SKM-1 treated with dmso at 0.1 percent for 144 hours (cell line): ENCODE measurements around the gene LEPROT.
A peak's percentile ranks its signal among the peaks of the same experiment; 100 is the strongest.

Experiments
- DNase-seq: peaks from one replicate; lab custom pipeline; 2025; ENCODE audit not compliant: unreplicated experiment; lab: John Stamatoyannopoulos, UW

LEPROT gene

DNA sequence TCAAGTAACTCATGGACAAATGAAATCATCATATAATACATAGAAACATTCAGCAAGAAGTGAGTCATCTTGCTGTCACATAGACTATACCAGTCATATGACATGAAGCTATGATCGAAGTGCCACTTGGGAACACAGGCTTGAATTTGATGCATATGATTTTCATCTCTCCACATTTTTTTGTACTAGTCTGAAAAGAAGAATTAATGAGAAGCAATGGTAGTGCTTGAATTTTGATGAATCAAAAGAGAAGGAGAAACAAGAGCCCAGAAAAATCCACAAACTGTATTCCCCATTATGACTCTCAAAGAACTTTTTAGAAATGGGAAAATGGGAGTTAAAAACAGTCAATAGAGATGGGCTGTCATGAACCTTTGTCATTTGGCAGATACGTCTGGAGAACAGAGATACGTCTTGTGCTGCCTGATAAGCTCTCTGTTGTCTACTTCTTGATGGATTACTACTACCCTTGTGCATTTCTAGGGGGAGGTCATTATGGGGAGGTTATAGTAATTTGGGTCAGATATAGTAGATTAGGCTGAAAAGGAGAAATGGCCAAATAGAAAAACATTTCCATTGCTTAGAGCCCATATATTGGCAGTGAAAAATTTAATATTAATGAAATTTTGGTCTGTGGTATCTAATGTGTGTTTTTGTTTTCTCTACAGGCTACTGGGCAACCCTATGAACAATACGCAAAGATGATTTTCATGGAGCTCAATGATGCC, 8.0 kb upstream of the LEPROT start:
- no peak for DNase-seq

DNA sequence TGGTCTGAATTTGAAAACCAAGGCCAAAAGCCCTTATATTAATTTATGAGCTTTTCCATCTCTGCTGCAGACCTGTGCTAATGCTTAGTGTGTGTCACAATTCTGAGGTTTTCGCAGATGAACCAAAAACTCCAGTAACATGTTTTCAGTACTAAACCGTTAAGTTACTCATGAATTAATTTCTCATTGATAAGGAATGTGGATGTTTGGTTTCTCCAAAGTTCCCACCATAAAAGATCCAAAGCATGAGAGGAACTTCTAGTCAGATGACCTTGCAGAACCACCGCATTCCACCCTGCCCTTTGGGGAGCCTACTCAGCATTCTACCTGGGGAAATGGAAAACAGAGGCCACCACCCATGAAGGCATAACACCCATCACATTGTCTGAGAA, 7.5 kb upstream of the LEPROT start:
- no peak for DNase-seq

DNA sequence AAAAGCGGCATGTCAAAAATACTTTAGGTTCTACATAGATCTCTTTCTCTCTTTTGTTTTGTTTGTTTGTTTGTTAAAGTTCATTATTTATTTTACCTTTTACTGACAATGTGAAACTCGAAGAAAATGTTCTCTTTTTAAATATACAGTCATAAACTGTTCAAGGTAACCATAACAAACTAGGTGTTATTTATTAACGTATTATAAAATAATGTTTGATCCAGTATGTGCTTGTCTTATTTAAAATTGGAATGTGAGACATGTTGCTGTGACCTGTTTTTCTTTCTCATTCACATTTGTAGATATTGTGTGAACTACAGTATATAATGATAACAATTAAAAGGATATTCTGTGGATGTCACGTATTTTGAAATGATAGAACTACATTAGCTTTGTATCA, 5.9 kb upstream of the LEPROT start:
- no peak for DNase-seq

DNA sequence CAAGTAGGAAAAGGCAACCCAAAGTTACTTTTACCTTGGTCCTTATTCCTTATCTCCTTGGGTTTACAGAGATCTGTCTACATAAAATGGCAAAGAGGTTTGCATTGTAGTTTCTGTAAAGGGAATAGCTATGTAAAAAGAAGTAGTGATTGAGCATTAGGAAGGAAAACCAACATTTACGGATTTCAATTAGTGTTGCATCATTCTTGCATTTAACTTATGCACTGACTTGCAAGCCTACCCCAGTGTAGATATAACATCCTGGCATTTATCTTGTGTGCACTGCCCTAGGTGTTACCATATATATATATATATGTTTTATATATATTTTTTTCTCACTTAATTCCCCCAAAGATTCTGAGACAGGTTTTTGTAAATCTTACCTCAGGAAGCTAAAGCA, 3.7 kb upstream of the LEPROT start:
- no peak for DNase-seq

DNA sequence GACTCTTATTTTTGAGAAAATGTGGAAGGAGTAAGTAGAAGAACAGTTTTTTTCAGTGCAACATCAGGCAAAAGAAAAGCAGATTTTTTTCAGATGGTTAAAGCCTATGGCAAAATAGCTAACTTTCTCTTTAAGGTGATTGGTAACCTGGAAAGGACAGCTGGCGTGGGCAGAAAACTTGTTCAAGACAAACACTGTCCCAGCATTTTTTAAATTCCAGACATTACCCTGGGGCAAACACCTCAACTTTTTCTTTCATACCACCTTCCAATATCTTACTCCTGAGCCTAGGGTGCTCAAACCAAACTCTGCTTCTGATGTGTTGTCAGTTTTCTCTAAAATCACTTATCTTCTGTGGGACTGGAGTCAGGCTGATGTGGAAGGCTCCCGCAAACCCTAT, 2.7 kb upstream of the LEPROT start:
- no peak for DNase-seq

DNA sequence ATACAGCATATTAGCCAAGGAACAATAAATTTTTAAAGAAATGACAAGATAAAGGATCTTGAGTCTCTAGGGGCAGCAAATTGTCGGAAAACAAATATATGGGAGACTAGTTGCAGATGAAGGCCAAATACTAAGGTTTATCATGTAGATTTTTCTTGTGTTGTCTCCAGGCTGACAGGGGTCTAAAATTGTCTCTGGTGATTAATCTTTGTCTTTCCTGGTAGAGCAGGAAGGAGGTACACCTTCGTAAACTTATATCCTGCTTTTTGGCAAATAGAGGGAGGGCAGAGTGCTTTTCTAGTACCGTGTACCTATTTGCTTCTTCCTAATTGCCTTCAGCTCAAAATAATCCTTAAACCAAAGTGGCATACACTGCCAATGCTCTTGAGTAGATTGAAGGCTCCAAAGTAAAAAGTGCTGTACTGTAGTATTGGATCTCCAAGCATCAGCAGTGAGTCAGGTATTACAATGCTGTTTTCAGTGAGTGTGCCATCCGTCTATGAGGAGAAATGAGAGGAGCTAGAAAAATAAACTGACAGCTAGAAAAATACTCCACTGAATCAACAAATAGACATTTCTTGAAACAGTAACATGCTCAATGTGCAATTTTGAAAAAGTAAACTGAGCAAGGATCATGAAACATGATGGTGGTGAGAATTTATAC, 1.8 kb upstream of the LEPROT start:
- DNase-seq = no peak

DNA sequence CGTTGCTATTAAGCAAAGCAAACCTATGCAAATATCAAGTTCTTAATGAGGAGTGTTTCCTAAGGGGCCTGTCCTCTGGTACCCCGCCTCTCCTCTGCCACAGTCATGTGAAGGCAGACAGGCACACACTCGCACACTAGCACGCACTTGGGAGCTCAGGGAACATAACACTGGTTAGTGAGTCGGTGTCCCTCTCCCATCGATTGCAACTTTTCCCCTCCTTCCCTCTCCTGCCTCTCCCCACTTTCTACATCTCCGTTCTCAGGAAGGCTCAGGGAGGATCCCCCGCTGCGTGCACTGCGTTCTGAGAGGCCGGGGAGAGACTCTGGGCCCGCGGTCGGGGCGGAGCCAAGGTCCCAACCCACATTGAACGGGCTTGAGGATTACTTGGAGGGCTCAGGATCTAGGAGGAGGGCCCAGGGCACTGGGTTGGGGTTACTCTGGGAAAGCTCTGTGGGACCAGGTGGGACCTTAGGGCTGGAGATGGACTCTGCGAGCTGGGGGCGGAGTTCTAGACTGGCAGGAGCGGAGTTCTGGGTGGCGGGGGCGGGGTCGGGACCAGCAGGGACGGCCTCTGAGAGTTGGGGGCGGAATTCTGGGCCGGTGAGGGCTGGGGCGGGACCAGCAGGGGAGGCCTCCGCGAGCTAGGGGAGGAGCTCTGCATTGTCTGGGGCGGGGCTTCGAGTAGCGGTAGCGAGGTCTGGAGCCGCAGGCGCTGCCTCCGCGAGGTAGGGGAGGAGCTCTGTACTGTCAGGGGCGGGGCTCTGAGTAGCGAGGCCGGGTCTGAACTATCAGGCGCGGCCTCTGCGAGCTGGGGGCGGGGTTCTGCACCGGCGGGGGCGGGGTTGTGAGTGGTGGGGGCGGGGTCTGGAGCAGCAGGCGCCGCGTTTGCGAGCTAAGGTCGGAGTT, 533 bp upstream of the LEPROT start:
- DNase-seq = peak; percentile 94

DNA sequence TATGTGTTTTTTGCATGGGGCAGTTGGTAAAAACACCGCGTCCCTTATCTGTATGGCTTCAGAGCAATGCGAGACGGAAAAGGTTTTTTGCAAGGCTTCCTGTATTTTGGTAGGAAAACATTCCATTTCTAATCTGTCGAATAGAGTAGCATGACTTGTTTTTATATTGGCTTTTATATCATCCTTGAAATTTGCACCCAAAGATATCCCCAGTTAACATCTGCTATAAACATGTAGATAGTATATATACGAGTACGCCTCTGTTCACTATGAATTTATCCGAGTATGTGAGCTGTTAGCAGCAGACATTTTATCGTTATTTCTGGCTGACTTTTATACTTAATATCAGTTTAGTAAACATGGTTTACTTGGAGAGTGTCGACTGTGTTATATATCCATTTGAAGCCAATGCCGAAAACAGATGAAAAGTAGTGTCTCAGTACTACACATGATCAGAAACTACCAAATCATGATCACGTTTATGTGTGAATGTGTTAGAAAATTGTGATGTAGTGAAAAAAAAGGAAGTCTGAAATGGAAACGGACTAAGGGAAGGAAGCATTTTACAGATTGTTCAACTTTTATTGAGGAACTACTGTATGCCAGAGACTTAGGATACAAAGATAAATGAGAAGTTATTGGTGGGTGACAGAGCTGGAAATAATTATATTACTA, 1.0 kb downstream of the LEPROT start:
- DNase-seq = peak; percentile 71

DNA sequence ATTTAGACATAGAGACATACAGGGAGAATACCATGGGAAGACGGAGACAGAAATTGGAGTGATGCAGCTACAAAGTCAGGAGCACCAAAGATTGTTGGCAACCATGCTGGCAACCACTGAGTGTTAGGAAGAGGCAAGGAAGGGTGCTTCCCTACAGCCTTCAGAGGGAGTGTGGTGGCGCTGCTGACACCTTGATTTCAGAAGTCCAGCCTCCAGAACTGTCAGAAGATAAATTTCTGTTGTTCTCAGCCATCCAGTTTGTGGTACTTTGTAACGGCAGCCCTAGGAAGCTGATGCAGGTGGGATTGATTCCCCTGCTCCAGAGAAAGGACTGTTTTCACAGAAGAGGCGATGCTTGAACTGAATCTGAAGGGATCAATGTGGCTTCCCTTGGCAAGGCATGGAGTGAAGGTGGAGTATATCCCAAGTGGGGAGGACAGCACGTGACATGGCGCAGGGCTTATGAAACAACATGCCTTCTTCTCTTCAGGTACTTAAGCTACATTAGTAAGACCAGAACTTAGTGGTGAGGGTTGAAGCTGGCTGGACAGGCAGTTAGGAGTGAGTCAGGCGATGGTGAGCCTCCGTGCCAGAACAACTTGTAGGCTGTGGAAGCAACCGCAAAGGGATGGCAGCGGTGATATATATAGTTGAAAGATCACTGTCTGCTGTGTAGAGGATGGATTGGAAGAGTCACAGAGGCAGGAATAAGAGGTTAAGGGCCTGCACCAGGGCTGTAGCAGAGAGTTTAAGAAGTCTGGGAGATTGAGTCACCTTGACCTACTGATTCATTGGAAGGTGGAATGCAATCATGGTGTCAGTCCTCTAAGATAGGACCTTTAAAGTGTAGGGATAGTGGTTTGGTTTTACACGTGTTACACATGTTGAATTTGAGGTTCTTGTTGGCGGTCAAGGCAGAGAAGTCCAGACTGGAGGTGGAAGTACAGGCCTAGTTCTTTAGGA, 2.1 kb downstream of the LEPROT start:
- DNase-seq = no peak

DNA sequence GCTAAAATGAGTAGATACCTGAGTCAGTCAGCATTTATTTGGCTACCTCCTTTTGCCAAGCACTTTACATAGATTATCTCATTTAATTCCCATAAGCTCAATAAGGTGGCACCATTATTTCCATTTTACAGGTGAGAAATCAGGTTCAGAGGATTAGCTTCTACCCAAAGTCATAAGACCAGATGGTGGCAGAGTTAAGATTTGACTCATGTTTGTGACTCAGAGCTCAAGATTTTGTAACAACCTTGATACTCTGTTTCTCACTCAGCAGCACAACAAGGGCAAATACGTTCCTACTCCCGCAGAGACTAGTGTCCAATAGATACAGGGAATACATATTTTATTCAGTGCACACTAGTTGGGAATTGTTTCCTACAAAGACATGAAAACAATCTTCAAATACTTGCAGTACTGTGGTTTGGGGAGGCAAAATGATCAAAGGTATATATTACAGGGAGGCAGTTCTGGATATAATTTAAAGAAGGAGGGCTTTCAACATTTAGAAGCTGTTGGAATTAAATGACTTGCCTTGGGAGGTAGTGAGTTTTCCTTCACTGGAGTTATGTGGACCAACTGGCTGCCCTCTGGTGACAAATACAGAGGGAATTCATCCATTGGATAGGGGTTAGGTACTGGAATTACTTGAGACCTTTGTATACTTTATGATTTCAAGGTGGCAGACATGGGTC, 3.6 kb downstream of the LEPROT start:
- no peak for DNase-seq

DNA sequence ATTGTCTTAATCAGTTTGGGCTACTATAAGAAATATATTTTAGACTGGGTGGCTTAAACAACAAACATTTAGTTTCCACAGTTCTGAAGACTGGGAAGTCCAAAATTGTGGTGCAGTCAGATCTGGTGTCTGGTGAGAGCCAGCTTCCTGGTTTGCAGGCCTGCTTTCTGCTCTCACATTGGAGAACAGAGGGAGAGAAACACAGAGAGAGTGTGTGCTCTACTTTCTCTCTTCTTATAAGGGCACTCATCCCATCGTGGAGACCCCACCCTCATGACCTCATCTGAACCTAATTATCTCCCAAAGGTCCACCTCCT, 4.1 kb downstream of the LEPROT start:
- DNase-seq = no peak

DNA sequence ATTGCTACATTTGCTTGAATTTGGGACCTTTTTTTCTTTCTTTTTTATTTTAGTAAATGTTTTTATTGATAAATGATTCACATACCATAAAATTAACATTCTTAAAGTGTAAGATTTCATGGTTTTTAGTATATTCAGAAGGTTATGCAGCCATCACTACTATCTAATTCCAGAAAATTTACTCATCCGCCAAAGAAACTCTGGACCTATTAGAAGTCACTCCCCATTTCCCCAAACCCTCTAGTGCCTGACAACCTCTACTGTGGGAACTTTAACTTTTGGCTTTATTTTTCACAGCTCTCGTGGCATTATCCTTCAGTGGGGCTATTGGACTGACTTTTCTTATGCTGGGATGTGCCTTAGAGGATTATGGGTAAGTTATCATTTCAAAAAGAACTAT, 4.5 kb downstream of the LEPROT start:
- DNase-seq = no peak

DNA sequence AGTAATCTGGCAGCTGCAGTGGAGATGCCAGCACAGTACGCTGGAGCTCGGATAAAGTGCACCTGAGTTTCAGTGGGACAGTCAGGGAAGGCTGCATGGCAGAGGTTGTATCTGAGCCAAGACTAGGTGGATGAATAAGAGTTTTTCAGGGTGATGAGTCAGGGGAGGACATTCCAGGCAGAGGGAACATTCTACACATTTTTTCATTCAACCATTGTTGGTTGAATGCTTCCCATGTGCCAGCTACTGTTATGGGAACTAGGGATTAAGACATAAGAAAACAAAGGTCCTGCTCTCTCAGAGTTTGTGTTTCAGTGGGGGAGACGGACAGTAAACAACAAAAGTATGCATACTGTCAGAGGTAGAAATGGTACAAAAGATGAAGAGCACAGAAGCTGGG, 5.2 kb downstream of the LEPROT start:
- DNase-seq = no peak

DNA sequence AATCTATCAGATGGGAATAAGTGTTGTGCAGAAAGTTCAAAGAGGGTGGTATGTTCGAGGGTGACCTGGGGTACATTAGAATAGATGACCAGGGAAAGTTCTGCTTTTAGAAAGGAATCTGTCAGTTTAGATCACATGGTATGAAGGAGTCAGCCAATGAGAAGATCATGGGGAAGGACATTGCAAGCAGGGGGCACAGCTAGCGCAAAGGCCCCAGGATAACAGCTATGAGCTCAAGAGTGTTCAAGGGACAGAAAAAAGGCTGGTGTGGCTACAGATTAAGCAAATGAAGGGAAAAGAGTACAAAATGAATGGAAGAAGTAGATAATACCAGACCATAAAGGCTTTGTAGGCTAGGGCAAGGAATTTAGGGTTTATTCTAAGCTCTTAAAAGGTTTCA, 8.6 kb downstream of the LEPROT start:
- no peak for DNase-seq

DNA sequence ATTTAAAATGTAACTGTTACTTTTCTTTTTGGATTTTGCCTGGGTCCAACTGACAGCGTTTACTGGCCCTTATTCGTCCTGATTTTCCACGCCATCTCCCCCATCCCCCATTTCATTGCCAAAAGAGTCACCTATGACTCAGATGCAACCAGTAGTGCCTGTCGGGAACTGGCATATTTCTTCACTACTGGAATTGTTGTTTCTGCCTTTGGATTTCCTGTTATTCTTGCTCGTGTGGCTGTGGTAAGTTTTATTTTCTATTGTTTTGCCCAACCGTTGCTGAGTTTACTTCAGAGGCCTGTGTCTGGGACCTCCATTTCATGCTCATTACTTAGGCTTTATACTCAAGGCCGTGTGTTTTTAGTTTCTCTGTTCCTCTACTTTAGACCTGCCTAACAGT, 9.3 kb downstream of the LEPROT start:
- no peak for DNase-seq

DNA sequence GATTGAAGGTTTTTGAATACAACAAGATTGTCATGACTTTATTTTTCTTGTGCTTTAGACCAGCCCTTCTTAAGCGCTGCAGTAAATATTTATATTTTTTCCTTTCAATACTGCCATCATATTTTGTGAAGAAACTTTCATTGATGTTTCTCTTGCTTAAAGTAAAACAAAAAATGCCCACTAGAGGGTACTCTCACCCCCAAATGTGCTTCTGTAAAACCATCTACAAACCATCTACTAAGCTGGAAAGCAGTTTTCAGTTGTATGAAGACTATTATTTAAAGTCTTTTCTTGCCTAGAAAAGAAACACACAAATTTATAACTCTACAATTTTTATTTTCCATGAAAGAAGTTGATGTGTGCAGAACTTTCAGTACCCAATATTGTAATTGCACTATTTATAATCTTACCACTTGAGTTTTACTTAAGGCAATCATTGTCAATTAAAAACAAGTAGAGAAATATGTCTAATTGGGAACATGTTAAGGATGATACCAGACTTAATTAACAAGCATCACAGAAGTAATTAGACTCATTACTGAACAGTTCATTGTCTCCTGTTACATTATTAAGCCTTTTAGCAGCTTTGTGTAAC, 10.7 kb downstream of the LEPROT start:
- DNase-seq = no peak

DNA sequence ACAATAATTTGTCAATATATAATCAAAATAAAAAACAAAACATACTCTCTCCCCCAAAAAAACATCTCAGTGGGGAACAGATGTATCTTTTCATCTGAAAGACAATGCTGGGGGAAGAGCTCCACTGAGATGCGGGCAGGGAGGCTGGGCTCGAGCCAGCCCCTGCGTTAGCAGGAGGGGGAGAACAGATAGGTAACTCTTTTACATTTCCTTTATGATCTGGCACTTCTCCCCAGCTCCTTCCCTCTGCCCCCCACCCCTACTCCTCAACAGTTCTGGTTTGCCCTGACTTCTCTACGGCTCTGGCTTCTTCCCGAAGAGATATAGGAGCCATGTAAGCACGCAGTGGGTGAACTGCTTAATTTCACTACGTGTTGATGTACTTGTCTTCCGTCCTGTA, 12.4 kb downstream of the LEPROT start:
- no peak for DNase-seq

DNA sequence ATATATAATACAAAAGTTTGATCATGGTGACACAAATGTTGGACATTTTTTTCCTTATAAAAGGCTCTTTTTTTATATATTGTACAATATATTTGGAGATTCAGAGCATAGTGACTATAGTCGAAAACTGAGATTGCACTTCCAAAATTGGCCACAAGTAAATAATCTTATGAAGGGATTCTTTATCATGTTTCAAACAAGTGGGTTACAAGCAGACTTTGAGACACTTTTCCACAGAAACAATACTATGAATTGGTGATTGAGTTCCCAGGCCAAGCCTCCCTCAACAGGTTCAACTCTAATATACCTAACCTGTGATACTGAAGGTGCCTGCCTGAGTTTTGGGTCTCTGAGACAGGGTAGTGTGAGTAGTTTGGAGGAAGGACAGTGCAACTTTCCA, 13.8 kb downstream of the LEPROT start:
- DNase-seq = no peak

DNA sequence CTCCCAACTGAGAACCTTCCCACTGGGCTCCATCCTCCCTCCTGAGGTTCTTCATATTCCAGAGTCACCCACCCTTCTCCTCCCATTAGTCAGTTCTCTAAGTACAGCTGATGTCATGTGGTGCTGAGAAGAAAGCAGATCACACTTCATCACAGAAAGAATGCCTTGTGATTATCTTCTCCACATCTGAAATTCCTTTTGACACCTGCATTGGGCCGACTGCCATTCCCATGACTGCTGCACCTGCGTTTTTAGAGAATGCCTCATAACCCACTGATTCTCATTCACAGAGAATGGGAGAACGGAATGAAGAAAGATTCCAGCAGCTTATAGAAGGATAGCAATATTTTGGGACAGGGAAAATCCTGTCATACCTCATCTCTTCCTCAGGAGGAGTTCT, 14.3 kb downstream of the LEPROT start:
- DNase-seq = no peak
